Skin of body (tissue), 2 donors: ENCODE data around the gene MAJIN. TPM values are rescaled to one million over a fixed set of nuclear protein-coding genes. Genes with fewer than 3 reads are reported as not detected.
"Not testable (repeated sequence)": the region's sequence is repeated elsewhere in the genome, so short reads cannot be mapped to it uniquely, and the experiment has no call there.

Source experiments
- DNase-seq: peaks from one replicate; lab custom pipeline; 2025; lab: John Stamatoyannopoulos, UW
- total RNA-seq: library from RNA; depleted of rRNA; stranded (reverse); fragments of >200 nt; gene quantifications from one replicate; pipeline ENCODE4 v1.2.3, GENCODE V29; 2014

The MAJIN gene
- total RNA-seq, 1 donor from 2014 or later = not detected

DNA sequence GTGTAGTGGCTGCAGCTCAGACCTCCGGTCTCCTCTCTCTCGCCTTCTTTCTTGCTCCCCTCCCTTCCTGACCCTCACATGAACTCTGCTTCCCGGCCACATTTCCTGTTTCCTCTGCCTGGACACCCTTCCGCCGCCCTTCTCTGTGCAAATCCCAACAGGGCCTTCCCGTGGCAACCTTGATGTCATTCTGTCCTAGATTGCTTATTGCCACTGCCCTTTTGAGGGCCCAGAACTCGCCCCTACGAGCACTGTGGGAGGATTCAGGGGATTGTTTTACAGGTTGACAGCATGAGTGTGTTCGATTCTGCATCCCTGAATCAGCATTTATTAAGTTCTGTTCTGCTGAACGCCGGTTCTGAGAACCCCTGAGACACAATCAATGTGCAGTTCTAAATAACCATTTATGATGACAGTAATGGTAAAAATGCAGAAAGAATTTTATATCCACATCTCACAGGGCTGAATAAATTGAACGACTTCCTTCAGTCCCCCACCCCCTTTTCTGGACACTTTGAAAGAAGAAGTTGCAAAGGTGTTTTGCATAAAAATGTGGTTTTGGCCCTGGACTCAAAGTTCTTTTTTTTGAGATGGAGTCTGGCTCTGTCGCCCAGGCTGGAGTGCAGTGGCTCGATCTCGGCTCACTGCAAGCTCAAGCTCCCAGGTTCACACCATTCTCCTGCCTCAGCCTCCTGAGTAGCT, 18.5 kb upstream of the MAJIN start:
- no peak for DNase-seq

GRCh38 chr11:64989416-64989815, 17.5 kb upstream of the MAJIN start:
- no peak for DNase-seq

DNA sequence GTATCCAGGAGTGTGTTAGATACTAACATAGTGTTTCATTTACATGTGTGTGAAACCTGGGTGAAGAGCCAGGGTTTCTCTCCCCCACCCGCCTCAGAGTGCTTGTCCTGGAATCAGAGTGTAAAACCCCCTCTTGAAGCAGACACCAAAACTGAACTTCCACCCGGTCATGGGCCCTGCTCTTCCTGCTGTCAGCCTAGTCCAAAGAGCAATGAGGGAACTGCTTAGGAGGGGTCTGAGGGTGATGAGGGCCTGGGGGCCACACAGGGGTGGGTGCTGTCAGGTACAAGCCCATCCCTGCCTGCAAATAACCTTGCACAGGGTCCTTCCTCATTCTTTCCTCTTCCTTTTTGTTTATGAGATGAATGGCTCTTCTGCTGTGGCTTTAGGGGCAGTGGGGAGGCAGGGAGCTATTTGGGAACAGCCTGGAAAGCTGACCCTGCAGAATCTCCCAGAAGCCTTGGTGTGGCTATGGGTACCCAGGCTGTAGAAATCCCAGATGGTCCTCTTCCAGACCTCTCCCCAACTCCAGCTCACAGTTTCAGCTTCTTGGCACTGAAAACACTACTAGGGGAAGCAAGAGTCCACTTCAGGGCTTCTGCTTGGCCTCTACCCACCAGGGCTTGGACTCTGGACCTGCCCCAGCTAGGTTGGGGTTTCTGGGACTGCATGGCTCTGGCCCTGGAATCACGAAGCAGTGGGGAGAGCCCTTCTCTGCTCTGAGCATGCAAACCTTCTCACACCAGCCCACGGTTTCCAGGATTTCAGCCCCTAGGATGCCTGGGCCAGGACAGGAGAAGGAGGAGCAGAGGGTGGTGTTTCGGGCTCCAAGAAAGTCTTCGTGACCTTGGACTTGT, 16.3 kb upstream of the MAJIN start:
- no peak for DNase-seq

GRCh38 chr11:64983339-64983738, 11.4 kb upstream of the MAJIN start:
- DNase-seq = not testable (repeated sequence)

- DNase-seq = no peak
Observed at GRCh38 chr11:64976651-64977050, 4.7 kb upstream of the MAJIN start.

- no peak for DNase-seq
Observed at GRCh38 chr11:64974124-64974523, 2.2 kb upstream of the MAJIN start.

GRCh38 chr11:64970731-64971151, 1.2 kb downstream of the MAJIN start:
- no peak for DNase-seq

GRCh38 chr11:64969209-64969608, 2.7 kb downstream of the MAJIN start:
- no peak for DNase-seq

DNA sequence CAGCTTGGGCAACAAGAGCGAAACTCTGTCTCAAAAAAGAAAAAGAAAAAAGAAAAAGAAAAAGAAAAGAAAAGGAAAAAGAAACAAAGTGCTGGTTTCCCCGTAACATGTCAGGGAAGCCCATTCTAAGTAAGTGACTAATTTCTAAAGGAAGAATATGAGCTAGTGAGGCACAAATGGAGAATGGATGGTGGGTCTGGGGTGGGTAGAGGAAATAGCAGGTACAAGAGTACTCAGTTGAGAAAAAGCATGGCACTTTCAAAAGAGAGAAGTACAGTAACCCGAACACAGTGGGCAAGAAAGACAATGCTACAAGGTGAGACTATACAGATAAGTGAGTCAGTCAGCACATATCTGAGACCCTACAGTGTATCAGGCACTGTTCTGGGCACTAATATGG, 4.5 kb downstream of the MAJIN start:
- DNase-seq = no peak

- DNase-seq = no peak
Observed at GRCh38 chr11:64963072-64963631, 8.8 kb downstream of the MAJIN start.

DNA sequence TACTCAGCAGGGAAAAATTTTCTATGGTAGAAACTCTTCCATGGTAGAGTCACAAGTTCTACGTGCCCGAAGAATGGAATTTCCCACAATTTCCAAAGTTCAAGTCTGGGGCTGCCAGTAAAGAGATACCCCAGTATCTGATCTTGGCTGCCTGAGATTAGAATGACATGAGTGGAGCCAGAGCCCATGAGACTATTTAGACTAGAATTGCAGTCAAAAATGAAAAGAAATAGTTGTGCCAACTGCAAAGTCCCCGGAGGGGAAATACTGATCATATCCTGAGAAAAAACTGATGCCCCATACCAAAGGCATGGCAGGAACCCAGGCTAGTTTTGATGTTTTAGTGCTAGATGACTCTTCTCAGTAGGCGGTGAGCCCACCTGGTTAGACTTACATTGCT, 11.2 kb downstream of the MAJIN start:
- no peak for DNase-seq

- DNase-seq = no peak
Observed at GRCh38 chr11:64959498-64959897, 12.4 kb downstream of the MAJIN start.

DNA sequence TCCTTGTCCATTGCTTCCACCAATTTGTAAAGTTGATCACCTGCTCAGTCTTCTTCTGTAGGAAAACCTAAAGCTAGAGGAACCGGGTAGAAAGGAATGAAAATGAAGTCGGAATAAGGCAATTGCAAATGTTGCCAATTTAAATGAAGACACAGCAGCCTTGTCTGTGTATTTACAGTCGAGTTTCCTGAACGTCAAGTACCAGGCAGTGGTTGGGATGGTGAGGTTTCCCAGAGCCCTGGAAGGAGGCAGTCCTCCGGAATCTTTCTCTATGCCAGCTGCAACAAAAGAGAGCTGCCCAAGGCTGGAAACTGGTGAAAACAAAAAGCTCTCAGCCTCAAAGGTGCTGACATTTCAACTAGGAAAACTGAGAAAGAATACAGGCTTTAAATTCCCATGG, 17.7 kb downstream of the MAJIN start:
- no peak for DNase-seq

DNA sequence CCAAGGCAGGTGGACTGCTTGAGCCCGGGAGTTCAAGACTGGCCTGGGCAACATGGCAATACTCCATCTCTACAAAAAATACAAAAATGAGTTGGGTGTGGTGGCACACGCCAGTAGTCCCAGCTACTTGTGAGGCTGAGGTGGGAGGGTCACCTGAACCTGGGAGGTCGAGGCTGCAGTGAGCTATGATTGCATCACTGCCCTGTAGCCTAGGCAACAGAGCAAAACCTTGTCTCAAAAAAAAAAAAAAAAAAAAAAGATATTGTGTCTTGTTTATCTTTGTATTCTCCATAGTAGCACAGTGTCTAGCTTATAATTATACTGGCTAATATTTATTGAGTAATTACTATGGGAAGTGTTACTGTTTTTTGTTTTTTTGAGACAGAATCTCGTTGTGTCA, 20.4 kb downstream of the MAJIN start:
- no peak for DNase-seq

DNA sequence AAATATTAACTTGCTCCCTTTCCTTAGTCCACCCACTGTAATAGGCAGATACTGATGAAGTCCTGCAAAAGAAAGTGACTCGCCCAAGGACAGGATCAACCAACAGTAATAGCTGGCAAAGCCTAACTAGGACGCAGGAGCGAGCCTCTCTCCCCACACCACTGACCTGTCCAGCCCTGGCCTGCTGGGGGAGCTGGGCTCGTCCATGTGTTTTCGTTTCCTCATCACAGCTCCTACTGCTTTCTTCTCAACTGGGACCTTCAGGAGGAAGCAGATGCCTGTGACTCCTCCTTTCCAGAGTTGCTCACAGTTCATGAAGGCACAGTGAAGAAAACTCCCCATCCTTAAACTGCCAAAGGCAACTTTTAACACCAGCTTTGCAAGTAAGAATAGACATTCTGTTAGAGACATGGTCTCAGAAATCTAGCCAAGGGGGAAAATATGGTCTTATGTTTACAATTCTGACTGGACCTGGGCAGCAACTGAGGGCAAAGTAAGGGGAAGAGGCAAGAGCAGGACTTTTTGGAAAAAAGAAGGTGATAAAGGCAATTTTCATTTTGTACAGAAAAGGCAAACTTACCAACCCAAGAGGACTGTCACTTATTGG, 24.6 kb downstream of the MAJIN start:
- DNase-seq = no peak

DNA sequence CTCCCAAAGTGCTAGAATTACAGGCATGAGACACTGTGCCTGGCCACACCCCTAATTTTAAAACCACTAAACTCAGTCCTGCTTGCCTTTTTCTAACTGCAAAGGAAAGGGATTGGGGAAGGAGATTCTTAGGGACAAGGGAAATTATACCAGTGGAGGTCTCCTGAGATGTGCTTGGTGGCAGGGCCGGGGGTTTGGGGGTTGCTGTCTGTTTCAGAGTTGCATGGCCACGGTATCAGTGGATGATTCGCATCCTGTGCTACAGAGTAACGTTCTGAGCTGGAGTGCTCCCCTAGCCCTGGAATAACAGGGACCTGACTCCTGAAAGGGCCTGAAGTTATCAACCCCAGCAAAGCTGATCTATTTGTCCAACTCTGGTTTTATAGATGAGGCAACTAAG, 35.4 kb downstream of the MAJIN start:
- DNase-seq = no peak

DNA sequence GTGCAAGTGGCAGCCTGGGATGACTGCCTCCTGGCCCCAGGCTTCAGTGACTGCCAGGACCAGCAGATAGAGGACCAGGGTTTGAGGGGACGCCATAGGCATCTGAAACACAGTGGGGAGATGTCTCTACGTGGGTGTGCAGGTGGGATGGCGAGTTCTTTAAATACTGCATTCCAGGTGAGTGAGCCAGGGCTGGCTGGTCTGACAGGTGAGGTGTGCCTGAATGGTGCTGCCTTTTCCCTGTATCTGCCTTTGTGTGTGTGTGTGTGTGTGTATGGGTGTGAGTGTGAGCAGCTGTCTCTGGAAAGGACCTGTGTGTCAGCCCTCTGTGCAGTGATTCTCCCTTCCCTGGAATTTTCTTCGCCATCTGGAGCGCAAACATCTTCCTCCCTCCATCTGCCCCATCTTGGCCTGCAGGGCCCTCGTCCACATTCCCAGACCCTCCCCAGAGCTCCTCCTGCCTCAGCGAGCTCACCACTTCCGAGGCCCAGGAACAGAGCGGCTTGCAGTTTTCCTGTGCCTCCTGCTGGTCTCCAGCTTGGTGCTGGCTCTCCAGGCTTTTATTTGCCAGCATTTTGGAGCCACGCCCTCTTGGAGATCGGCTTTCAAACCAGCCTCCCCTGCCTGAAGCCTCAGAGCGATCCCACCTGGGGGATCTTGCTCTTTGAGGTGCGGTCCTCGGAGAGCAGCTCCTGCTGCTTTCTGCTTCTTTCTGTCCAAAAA, 36.4 kb downstream of the MAJIN start, which contains the start of gene GPHA2:
Gene GPHA2 (minus strand): TSS at position 535 of the 723 bp plus-strand sequence. CDS start 433 bp downstream, at position 102.
- DNase-seq = peak; percentile 24

DNA sequence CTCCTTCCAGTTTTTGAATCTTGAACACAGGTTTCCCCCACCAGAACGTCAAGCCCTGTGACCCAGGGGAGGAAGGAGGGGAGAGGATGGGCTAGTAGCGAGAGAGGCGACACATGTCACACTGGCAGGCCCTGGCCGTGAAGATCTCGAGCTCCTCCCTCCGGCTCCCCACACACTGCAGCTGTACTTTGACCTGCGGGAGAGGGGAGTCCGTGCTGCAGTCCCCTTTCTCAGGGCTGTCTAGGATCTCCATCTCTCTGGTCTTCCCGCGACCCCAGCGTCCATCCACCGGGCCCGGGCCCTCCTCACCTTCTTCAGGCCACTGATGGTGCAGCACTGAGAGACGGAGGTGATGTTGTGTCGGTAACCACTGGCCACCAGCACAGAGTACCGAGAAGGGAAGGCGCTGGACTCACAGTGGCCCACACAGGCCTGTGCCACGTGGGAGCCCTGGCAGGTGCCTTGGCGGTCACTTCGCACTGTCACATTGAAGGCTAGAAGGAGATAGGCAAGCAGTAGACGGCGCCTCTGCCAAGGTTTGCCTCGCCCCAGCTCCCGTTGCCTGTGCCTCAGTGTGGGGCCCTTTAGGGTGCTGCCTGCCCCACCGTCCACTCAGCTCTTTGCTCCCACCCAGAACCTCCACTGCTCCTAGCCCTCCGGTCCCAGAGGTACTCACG, 37.1 kb downstream of the MAJIN start:
- DNase-seq = no peak

DNA sequence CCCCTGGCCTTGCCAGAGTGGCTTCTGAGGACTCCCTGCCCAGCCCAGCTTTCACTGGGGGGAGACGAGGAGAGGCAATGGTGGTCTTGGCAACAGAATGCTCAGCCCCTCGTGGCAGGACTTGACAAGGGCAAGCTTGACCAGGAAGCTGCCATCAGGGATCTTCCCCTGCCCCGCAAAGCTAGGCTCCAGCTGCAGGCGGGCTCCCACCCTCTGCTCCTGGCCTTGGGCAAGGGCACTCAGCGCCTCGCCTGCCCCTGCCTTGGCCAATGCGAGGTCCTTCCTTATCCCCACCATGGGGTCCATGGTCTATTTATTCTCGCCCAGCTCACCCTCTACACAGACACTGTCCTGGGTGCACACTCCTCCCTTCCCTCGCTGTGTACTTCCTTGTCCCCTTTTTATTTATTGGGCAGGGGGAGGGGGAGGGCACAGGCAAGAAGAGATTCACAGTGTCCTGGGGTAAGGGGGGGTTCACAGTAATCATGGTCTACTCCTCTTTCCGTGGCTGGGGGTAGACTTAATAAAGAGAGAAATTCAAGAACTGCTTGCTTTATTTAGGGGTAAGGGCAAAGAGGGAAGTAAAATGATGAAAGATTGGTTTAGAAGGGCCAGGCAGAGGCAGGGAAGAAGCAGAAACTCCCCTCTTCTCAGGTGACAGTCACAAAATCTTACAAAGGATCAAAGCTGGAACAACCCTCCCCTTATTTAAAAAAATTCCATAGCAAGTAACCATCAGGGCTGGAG, 37.8 kb downstream of the MAJIN start:
- DNase-seq = no peak
